ENCODE measurements around the gene PKD2.
"Not testable (repeated sequence)": the region's sequence is repeated elsewhere in the genome, so short reads cannot be mapped to it uniquely, and the experiment has no call there.

Gene PKD2

DNA sequence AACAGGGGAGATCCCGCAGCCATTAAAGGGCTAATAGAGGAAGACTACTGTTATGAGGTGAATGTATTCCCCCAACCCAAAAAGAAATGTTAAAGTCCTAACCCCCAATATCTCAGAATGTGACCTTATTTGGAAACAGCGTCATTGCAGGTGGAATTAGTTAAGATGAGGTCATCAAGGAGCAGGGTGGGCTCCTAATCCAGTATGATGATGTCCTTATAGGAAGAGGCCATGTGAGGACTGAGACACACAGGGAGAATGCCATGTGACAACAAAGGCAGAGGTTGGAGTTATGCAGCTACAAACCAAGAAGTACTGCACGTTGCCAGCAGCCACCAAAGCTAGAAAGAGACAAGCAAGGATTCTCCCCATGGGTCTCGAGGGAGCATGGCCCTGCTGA is 17.7 kb upstream of the PKD2 start:
- DNase-seq: no peak

DNA sequence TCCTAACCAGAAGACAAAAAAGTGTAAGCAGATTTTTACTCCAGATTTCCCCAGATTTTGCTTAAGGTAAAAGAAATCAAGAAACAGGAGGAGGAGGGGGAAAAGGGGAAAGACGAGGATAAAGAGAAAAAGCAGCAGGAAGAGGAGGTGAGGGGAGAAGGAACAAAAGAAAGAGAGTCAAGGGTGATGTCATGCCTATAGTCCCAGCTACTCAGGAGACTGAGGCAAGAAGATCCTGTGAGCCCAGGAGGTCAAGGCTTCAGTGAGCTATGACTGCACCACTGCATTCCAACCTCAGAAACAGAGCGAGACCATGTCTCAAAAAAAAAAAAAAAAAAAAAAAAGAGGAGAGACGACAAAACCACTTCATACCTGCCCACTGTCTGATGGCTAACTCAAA is 12.0 kb upstream of the PKD2 start:
- no peak for DNase-seq

DNA sequence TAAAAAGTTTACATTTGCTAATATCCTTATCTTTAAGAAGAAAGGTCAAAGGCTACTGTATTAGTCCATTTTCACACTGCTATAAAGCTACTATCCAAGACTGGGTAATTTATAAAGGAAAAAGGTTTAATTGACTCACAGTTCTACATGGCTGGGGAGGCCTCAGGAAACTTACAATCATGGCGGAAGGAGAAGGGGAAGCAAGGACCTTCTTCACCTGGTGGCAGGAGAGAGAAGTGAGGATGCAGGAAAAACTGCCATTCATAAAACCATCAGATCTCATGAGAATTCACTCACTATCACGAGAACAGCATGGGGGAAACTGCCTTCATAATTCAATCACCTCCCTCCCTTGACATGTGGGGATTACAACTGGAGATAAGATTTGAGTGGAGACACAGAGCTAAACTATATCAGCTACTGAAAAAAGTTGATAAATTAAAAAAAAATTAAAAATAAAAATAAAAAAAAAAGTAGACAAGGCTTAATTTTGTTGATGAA is 8.2 kb upstream of the PKD2 start:
- DNase-seq: not testable (repeated sequence)

DNA sequence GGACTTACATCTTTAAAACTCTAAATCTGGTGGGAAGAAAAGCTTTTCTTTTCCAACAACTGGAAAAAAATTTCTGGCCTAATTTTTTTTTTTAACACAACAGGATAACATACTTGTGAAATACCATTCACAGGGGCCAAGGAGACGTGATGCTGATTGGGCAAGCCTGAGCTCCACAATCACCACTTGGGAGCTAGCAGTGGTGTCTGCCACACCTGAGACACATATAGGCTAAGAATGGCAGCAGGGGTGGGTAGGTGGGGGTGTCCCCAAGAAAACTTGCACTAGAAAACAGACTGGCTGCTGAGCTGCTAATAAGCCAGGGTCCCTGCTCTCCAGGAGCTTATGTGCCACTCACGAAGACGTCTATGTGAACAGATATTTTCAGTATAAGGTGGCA is 5.6 kb upstream of the PKD2 start:
- DNase-seq: no peak

DNA sequence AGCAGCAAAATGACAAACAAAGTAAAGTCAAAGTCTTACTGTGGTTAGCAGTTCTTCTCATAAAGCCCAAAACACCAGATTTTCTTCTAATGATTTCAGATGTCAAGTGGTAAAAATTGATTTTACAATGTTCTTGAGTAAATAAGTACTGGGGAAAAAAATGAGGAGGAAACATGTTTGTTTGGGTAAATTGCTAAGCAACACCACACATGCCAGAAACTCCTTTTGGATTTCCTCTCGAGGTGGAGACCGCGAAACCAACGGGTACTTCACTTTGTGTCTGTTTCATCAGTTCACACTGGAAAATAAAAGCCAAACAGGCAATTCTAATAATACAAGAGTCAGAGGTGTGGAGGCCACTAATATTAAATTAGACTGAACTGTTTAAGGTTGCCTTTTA is 4.6 kb upstream of the PKD2 start:
- no peak for DNase-seq

DNA sequence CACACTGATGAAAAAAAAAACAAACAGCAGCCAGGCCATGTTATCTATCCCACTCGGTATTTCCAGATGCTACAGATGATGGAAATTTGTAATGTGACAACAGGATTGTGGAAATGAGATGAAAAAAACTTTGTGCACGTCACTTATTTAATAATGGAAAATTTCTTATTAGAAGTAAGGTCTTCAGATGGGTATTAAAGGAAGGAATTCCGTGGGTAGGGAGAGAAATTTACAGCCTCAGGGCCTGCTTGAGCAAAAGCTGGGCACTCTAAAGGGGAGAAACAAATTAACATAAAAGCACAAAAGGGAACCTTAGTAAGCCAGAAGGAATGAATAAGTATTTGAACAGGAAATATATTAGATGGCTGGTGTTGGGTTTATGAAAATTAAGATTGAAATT is 4.2 kb upstream of the PKD2 start:
- DNase-seq: no peak

DNA sequence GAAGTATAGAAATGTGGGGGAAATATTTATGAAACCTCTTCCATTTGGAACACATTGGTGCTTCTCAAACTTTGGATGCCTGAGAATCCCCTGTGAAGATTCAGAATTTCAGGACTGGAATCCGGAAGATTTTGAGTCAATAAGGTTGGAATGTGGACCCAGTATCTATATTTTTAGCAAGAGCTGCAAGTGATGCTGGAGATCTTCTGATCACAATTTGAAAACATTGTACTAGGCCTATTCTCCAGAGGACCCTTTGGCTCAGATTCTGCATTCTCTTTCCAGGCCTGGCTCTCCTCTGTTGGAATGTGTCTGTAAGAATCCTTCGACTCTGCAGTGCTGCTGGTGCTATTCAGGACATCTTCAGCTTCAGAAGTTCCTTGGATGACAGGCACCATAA is 2.4 kb upstream of the PKD2 start:
- no peak for DNase-seq

DNA sequence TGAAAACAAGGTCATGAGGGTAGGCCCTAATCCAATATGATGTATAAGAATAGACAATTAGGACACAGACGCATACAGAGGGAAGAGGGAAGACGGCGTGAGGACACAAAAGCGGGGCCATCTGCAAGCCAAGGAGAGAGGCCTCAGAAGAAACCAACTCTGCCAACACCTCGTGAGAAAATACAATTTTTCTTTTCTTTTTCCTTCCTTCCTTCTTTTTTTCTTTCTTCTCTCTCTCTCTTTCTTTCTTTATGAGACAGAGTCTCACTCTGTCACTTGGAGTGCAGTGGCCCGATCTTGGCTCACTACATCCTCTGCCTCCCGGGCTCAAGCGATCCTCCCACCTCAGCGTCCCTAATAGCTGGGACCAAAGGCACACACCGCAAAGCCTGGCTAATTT is 1.5 kb upstream of the PKD2 start:
- no peak for DNase-seq

DNA sequence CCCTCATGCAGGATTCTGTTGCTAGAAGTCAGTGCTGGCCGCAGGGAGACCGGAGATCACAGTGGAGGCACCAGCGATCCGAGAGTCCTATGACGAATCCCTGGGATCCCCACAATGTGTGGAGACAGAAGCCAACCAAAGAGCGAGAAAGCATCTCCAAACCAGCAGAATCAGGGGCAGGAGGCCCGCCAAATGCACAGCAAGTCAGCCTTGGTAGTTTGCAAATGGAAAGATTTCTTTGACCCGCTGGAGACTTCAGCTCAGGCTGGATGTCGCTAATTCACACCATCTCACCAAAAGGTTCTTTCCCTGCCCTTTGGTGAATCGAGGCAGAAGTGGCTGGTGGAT is 505 bp upstream of the PKD2 start:
- no peak for DNase-seq

DNA sequence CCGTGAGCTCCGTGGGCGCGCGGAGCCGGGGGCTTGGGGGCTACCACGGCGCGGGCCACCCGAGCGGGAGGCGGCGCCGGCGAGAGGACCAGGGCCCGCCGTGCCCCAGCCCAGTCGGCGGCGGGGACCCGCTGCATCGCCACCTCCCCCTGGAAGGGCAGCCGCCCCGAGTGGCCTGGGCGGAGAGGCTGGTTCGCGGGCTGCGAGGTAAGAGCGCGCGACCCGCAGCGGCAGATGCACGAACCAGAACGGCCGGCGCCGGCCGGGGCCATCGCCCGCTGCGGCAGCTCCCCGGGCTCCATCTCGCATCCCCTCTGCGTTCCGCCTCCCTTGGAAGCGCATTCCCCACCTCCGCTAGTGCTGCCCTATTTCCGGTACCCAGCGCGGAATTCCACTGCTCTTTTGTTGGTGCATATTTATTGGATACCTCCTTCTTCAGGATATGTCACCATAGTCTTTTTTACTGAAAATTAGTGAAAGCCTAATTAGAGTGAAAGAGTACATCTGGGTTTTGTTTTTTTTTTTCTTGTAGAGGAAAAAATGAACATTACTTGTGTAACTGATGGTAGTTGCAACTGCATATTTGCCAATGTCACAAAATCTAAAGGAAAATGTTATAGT is 797 bp downstream of the PKD2 start:
- peak; percentile 7 for DNase-seq

DNA sequence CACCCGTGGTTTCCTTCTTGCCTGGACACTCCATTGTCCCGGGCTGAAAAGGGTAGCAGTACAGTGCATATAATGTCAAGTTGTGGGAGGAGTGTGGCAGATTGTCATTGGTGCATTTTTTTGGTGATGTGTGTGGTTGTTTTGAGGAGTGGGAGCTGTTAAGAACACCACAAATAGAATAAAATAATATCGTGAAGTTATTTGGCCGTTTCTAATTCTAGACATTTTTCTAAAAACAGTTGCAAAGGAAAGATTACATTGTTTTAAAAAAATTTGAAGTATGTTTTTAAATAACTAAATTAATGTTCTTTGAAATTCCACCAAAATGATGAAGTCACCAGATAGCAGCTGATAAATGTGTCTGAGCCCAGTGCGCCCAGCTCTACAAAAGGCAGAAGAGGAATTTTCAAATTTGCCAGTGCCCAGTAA is 1.3 kb downstream of the PKD2 start:
- DNase-seq: no peak

DNA sequence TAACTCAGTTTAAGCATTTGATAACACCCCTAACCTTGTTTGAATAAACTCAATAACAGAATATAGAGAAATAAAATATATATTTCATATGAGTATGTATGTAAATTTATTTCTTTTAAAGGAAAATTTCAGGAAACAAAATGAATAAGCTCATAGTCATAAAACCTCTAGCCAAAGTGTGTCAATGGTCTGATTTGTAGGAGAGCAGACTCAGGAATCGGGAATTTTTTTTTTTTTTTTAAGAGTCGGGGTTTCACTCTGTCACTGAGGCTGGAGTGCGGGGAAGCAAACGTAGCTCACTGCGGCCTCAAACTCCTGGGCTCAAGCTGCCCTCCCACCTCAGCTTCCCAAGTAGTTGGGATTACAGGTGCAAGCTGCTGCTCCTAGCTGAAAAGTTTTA is 2.4 kb downstream of the PKD2 start:
- no peak for DNase-seq

DNA sequence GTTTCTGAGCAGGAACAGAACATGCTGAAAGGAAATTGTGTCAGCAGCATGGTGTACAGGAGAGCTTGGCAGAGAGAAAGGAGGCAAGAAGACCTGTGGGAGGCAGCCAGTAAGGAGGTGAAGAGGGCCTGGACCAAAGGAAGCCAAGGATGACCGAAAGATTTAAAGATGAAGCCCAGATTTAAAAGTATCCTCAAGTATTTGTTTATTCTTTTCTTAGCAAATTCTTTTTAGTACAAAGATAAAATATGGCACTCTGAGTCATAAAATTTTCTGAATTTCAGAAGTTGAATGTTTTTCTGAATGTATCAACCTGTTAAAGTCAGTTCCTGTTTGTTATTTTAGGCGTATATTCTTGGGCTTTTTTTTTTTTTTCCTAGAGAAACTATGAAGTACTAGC is 3.5 kb downstream of the PKD2 start:
- no peak for DNase-seq

DNA sequence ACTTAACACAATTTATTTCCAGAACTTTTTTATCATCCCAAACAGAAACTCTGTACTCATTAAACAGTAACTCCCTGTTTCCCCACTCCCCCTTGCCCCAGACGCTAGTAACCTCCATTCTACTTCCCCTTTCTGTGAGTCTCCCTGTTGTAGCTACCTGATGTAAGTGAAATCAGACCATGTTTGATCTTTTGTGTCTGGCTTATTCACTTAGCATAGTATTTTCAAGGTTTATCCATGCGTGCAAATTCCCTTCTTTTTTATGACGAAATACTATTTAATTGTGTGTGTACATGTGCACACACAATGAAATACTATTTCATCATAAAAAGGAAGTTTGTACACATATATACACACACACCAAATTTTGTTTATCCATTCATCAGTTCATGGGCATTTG is 5.2 kb downstream of the PKD2 start:
- DNase-seq: no peak

DNA sequence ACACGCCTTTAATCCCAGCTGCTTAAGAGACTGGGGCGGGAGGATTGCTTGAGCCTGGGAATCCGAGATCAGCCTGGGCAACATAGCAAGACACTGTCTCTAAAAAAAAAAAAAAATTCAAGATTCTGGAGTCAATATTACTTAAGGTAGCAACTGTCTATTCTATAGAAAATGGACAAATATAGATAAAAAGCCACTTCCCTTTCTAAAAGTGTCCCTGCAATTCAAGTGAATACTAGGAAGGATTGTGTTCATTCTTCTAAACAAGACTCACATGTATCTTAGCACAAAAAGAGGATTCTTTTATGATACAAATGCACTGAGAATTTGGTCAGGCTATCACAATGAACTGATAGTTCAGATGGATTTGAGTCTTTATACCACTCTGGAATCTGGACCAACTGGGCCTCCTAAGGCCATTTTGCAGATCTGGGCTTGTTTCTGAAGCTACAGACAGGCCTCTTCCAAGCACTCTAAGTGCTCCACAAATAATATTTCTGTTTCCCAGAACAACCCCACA is 7.0 kb downstream of the PKD2 start:
- DNase-seq: no peak

DNA sequence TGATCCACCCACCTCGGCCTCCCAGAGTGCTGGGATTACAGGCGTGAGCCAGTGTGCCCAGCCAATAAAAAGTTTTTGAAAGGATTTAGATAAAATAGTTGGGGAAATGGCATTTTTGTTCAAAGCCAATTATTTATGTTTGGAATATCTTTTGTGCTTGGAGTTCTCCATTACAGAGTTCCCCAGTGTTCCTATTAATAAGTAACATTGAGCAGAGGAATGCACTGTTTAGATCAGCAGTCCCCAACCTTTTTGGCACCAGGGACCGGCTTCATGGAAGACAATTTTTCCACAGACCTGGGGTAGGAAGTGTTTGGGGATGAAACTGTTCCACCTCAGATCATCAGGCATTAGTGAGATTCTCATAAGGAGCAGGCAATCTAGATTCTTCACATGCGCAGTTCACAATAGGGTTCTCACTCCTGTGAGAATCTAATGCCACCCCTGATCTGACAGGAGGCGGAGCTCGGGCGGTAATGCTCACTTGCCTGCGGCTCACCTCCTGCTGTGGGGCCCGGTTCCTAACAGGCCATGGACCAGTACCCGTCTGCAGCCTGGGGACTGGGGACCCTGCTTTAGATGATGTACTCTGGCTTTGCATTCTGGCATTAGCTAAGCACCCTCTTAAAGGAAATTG is 8.3 kb downstream of the PKD2 start:
- no peak for DNase-seq

DNA sequence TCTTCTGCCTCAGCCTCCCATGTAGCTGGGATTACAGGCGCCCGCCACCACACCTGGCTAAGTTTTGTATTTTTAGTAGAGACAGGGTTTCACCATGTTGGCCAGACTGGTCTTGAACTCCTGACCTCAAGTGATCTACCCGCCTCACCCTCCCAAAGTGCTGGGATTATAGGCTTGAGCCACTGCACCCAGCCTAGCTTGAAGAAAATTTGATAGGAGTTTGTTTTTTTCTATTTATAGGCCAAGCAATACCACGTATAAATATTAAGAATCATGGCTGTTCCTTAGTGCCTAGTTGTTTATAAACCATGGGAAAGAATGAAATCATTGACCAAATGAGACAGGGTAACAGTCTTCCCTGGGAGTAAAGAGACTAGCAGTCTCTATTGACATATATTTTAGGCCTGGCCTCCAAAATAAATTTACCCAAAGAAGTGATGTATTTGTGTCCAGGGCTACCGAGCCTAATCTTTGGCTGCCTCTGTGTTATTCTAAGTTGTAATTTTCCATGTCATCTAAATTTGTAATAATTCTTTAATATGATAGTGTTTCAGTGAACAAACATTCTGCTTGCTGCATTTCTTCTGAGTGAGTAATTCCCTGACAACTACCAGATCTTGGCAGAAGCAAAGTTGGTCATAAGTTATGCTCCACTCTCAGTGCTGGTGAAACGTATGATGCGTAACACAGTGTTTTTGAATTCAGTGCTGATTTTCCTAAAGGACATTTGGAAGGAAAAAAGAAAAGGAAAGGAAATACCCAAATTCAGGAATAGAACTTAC is 10.3 kb downstream of the PKD2 start:
- DNase-seq: no peak

DNA sequence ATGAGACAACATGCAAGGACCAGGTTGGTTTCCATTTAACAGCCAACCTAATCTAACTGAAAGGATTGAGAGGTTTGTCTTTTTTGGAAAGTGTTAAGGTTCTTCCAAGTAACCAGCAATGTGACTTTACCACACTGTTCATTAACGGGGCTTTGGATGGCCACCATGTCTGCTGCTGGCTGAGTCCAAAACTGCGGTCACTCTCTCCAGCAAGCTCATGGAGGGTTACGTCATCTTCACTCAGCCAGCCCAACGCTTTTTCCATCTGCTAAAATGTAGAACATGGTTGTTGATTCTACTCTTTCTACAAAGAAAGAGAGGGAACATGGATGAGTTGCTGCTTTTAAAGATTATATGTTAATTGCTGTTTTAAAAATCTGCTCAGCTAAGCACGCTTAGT is 11.0 kb downstream of the PKD2 start:
- no peak for DNase-seq

DNA sequence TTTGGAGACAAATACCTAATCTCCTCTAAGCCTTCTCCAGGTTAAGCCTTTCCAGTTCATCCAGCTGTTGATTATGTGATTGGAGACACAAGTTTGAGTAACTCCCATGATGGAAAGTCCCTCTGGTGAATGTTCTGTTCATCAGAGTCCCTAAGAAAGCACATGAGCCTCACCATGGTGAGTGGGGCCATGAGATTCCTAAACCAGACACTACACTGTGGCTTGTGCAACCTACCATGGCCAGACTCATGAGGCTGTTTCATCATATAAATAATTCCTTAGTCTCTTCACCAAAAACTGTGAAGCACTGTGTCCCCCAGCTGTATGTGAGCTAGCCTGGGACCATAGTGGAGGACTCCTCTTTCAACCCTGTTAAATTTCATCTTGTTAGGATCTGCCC is 14.4 kb downstream of the PKD2 start:
- DNase-seq: no peak

DNA sequence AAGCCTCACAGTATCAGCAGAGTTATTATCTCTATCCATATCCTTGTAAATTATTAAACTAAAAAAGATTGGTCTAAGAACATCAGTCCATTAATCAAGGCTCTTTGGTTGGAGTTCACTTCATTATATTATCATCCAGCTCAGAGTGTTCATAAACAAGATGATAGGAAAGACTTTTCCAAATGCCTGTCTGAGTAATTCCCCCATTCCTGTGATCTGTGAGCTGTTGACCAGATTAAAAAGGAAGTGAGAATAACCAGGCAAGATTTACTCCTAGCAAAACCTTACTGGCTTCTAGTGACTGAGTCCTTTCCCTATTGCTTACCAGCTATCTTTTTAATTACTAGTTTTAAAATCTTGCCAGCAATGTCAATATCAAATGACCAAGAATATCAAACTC is 14.9 kb downstream of the PKD2 start:
- DNase-seq: no peak

DNA sequence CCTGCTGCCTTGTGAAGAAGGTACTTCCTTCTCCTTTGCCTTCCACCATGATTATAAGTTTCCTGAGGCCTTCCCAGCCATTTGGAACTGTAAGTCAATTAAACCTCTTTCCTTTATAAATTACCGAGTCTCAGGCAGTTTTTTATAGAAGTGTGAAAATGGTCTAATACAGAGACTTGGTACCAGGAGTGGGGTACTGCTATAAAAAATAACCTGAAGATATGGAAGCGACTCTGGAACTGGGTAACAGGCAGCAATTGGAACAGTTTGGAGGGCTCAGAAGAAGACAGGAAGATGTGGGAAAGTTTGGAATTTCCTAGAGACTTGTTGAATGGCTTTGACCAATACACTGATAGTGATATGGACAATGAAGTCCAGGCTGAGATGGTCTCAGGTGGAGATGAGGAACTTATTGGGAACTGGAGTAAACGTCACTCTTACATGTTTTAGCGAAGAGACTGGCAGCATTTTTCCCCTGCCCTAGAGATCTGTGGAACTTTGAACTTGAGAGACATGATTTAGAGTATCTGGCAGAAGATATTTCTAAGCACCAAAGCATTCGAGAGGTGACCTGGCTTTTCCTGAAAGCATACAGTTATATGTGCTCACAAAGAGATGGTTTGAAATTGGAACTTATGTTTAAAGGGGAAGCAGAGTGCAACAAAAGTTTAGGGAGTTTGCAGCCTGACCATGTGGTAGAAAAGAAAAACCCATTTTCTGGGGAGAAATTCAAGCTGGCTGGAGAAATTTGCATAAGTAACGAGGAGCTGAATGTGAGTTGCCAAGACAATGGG is 18.6 kb downstream of the PKD2 start:
- not testable (repeated sequence) for DNase-seq

DNA sequence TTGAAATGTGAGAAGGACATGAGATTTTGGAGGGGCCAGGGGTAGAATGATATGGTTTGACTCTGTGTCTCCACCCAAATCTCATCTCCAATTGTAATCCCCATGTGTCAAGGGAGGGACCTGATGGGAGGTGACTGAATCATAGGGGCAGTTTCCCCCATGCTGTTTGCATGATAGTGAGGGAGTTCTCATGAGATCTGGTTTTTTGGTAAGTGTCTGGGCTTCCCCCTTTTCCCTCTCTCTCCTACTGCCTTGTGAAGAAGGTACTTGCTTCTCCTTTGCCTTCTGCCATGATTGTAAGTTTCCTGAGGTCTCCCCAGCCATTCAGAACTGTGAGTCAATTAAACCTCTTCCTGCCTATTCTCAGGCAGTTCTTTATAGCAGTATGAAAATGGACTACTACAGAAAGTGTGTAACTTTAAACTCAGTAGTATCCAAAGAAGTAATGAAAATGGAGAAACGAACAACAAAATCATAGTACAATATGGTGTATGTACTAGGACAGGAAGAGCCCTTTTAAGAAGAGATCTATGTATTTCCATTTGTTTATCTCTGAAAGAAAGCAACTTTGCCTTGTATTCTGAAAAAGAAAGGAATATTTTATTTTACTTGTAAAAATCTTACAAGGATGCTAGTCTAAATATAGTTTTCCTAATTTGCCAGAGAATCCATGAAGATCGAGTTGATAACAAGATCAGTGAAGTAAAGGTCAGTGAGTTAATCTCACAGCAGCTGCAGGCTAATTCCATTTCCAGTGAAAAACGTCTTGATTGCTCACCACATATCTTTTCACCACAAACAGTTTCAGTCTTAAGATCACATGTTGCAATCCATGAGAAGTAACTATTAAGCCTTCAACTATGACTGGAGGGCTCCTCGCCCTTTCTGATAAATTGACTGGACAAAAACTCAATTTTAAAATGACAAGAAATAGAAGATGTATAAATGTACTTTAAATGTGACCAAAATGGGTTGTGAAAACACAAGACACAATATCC is 20.5 kb downstream of the PKD2 start:
- no peak for DNase-seq

Measured in NCI-H2107 (cell line).